ENCODE results near the gene KLF16.

Gene KLF16

GRCh38 chr19:1818549-1819195, 44.7 kb downstream of the KLF16 start:
- no peak for DNase-seq

GRCh38 chr19:1817553-1818179, 45.7 kb downstream of the KLF16 start:
- no peak for DNase-seq

GRCh38 chr19:1816530-1817298, 46.7 kb downstream of the KLF16 start:
- no peak for DNase-seq

- DNase-seq, result no peak
These were observed 47.5 kb downstream of the KLF16 start for GRCh38 chr19:1815605-1816529.

- DNase-seq, result no peak
These were observed 48.4 kb downstream of the KLF16 start for GRCh38 chr19:1814833-1815604.

GRCh38 chr19:1814391-1814790, 49.0 kb downstream of the KLF16 start:
- no peak for DNase-seq

- DNase-seq, result no peak
These were observed 49.9 kb downstream of the KLF16 start for GRCh38 chr19:1813192-1814182.

GRCh38 chr19:1812426-1813191, 50.8 kb downstream of the KLF16 start:
- peak; percentile 84 for DNase-seq

GRCh38 chr19:1811942-1812425, 51.4 kb downstream of the KLF16 start, which contains the start of gene ATP8B3:
ATP8B3 (minus strand) TSS chr19:1812276; CDS start chr19:1811736, 540 bp downstream.
- DNase-seq, result no peak

- peak; percentile 8 for DNase-seq
These were observed 51.9 kb downstream of the KLF16 start for GRCh38 chr19:1811472-1811894.

- DNase-seq, result no peak
These were observed 52.8 kb downstream of the KLF16 start for GRCh38 chr19:1810439-1811160.

- DNase-seq, result no peak
These were observed 53.7 kb downstream of the KLF16 start for GRCh38 chr19:1809678-1810077.

GRCh38 chr19:1808395-1808731, 55.0 kb downstream of the KLF16 start:
- no peak for DNase-seq

GRCh38 chr19:1807695-1808394, 55.5 kb downstream of the KLF16 start:
- no peak for DNase-seq

GRCh38 chr19:1807030-1807694, 56.2 kb downstream of the KLF16 start:
- no peak for DNase-seq

- no peak for DNase-seq
These were observed 57.0 kb downstream of the KLF16 start for GRCh38 chr19:1806184-1807029.
